ENCODE measurements around the gene CMSS1.

The CMSS1 gene

GRCh38 chr3:100096866-100097265 is 279.2 kb downstream of the CMSS1 start:
- no peak for DNase-seq

- DNase-seq, result no peak
Observed at GRCh38 chr3:100097919-100098783, 280.5 kb downstream of the CMSS1 start.

- DNase-seq, result no peak
Observed at GRCh38 chr3:100098784-100099070, 281.1 kb downstream of the CMSS1 start.

GRCh38 chr3:100099621-100100020 is 282.0 kb downstream of the CMSS1 start:
- no peak for DNase-seq

- no peak for DNase-seq
Observed at GRCh38 chr3:100100425-100100824, 282.8 kb downstream of the CMSS1 start.

- DNase-seq, result no peak
Observed at GRCh38 chr3:100102757-100103156, 285.1 kb downstream of the CMSS1 start.

GRCh38 chr3:100103558-100104441 is 286.1 kb downstream of the CMSS1 start:
- DNase-seq, result no peak

GRCh38 chr3:100104442-100104798 is 286.8 kb downstream of the CMSS1 start:
- no peak for DNase-seq

- no peak for DNase-seq
Observed at GRCh38 chr3:100104817-100105413, 287.3 kb downstream of the CMSS1 start.

GRCh38 chr3:100105501-100105900 is 287.8 kb downstream of the CMSS1 start:
- no peak for DNase-seq

GRCh38 chr3:100106094-100106493 is 288.4 kb downstream of the CMSS1 start:
- DNase-seq, result no peak

- no peak for DNase-seq
Observed at GRCh38 chr3:100106531-100107141, 289.0 kb downstream of the CMSS1 start.

- DNase-seq, result no peak
Observed at GRCh38 chr3:100107221-100107814, 289.7 kb downstream of the CMSS1 start.

GRCh38 chr3:100108464-100109079 is 290.9 kb downstream of the CMSS1 start:
- no peak for DNase-seq

GRCh38 chr3:100110162-100110561 is 292.5 kb downstream of the CMSS1 start:
- DNase-seq, result no peak

- no peak for DNase-seq
Observed at GRCh38 chr3:100111728-100112127, 294.1 kb downstream of the CMSS1 start.

GRCh38 chr3:100113723-100114412 is 296.2 kb downstream of the CMSS1 start:
- DNase-seq, result no peak

GRCh38 chr3:100114413-100115030 is 296.9 kb downstream of the CMSS1 start, which contains the start of gene FILIP1L:
Gene FILIP1L (minus strand): TSS chr3:100114501.
- DNase-seq, result no peak

- DNase-seq, result no peak
Observed at GRCh38 chr3:100117093-100117492, 299.4 kb downstream of the CMSS1 start.

- DNase-seq, result no peak
Observed at GRCh38 chr3:100120012-100120411, 302.4 kb downstream of the CMSS1 start.

- DNase-seq, result no peak
Observed at GRCh38 chr3:100120693-100121092, 303.0 kb downstream of the CMSS1 start.

Measured in NCI-H510A (cell line).